PC-9 (cell line): ENCODE results near the gene MSI2. TPM values are rescaled to one million over a fixed set of nuclear protein-coding genes. Genes with fewer than 3 reads are reported as not detected.

Experiments
- BruUV-seq: library from RNA; stranded (reverse); fragments of 400-500 nt; replicated peaks from 2 replicates; lab custom pipeline; 2021; lab: Mats Ljungman, UMichigan
- CTCF ChIA-PET: fragments of 300-600 bp; sonication (Branson Sonifier 250); formaldehyde crosslinking; loops from one replicate; lab custom pipeline; 2022; ENCODE audit warnings: antibody characterized with exemption; lab: Charles Lee
- POLR2A ChIA-PET: fragments of 300-600 bp; sonication (Branson Sonifier 250); formaldehyde crosslinking; loops from one replicate; lab custom pipeline; 2022; ENCODE audit warnings: antibody characterized with exemption; ENCODE audit not compliant: unreplicated experiment; lab: Charles Lee
- DNase-seq, 2 experiments: peaks; one replicate each; pipeline versions ENCODE4 v3.0.0 to v3.0.0-alpha.2; 2015 to 2022; ENCODE audit warnings: mixed read lengths in 1 of 2
- H2AFZ ChIP-seq: fragments of 200-600 bp; sonication (generic); 2 replicates; pipeline ENCODE4 v1.8.1; 2017; ENCODE audit warnings: antibody characterized with exemption
- H3F3A ChIP-seq: fragments of 200-600 bp; sonication (generic); 2 replicates; pipeline ENCODE4 v1.8.1; 2017; ENCODE audit warnings: antibody characterized with exemption, mild to moderate bottlenecking, low read depth; ENCODE audit not compliant: insufficient read depth
- H3K27ac ChIP-seq: fragments of 200-600 bp; sonication (generic); 2 replicates; pipeline ENCODE4 v1.6.1; 2016; ENCODE audit warnings: mixed run types
- H3K27me3 ChIP-seq: fragments of 200-600 bp; sonication (generic); 2 replicates; pipeline ENCODE4 v1.6.1; 2016; ENCODE audit warnings: low read depth, mixed run types; ENCODE audit not compliant: insufficient read depth
- H3K36me3 ChIP-seq: fragments of 200-600 bp; sonication (generic); 2 replicates; pipeline ENCODE4 v1.6.1; 2016; ENCODE audit warnings: low read depth, mixed run types
- H3K4me1 ChIP-seq: fragments of 200-600 bp; sonication (generic); replicated peaks from 2 replicates; pipeline ENCODE4 v1.6.1; 2016; ENCODE audit warnings: mixed run types; ENCODE audit not compliant: insufficient read depth
- H3K4me2 ChIP-seq: fragments of 200-600 bp; sonication (generic); 2 replicates; pipeline ENCODE4 v1.6.1; 2017; ENCODE audit warnings: mixed run types
- H3K4me3 ChIP-seq: fragments of 200-600 bp; sonication (generic); 2 replicates; pipeline ENCODE4 v1.6.1; 2016; ENCODE audit warnings: mixed run types
- H3K79me2 ChIP-seq: fragments of 200-600 bp; sonication (generic); 2 replicates; pipeline ENCODE4 v1.6.1; 2017; ENCODE audit warnings: low read depth, mixed run types
- H3K9me2 ChIP-seq: fragments of 200-600 bp; sonication (generic); 2 replicates; pipeline ENCODE4 v1.8.1; 2017; ENCODE audit warnings: mild to moderate bottlenecking; ENCODE audit not compliant: insufficient read depth
- H3K9me3 ChIP-seq: fragments of 200-600 bp; sonication (generic); 2 replicates; pipeline ENCODE4 v1.8.1; 2016; ENCODE audit warnings: low read depth; ENCODE audit not compliant: insufficient read depth
- H4K20me1 ChIP-seq: fragments of 200-600 bp; sonication (generic); 2 replicates; pipeline ENCODE4 v1.8.1; 2017; ENCODE audit not compliant: insufficient read depth
- CTCF ChIP-seq: fragments of 200-600 bp; sonication (generic); conservative IDR thresholded peaks from 2 replicates; pipeline ENCODE4 v1.6.1; 2017; ENCODE audit warnings: mixed run types, antibody characterized with exemption, mild to moderate bottlenecking, moderate library complexity
- EZH2 ChIP-seq: fragments of 200-600 bp; sonication (generic); IDR thresholded peaks from 2 replicates; pipeline ENCODE4 v1.8.0; 2017; ENCODE audit warnings: antibody characterized with exemption, low read depth
- intact Hi-C: fragments of 100-400 bp; cut with micrococcal nuclease; formaldehyde crosslinking; loops from one replicate; pipeline ENCODE4 v1.10.0; 2022; ENCODE audit not compliant: unreplicated experiment
- total RNA-seq: library from RNA; stranded (reverse); gene quantifications from 2 replicates; pipeline ENCODE4 v1.2.3, GENCODE V29; 2021

MSI2 gene
- total RNA-seq, 1 experiment from 2014 or later, result 15.7 TPM

DNA sequence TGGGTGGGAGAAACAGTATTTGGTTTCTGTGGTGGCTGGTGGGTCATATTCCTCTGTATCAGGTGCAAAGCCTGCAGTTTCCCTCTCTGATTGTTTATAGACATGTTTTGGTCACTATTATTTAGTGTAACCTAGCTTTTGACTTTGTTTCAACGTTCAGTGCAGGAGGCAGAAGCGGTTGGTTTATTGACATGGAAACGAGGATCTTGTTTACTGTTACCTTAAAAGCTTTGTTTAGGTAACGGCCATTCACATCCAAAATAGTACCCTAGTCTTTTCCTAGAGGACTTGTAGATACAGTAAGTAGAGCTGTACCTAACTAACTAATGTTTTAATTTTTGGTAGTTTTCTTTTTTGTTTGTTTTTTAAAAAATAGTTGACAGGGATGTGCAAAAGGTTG is 3.5 kb downstream of the MSI2 start:
- CTCF ChIA-PET, result no interaction called here
- no TSS peak for BruUV-seq
- H3K4me3 ChIP-seq, result no peak overlapping the region

GRCh38 chr17:57260325-57261083 is 4.2 kb downstream of the MSI2 start:
- BruUV-seq, result no TSS peak
- POLR2A ChIA-PET, result no interaction called here

More for the DNA sequence above, 3.5 kb downstream of the MSI2 start:
- no peak overlapping the region for H3K27ac ChIP-seq
- H4K20me1 ChIP-seq, result no peaks in the 10 kb centered on the region
- no peak for TF ChIP-seq EZH2
- TF ChIP-seq CTCF, result no peak
- no peaks in the 10 kb centered on the region for H3K36me3 ChIP-seq
- no peaks in the 10 kb centered on the region for H3K9me3 ChIP-seq
- POLR2A ChIA-PET, result no interaction called here
- no peaks in the 10 kb centered on the region for H3K9me2 ChIP-seq
- no peak for DNase-seq
- H3K4me1 ChIP-seq, result peaks cover 3% of the 10 kb centered on the region; the same call in 1 of the 2 replicates
- no peak overlapping the region for H3K4me2 ChIP-seq
- no peaks in the 10 kb centered on the region for H3K79me2 ChIP-seq
- H2AFZ ChIP-seq, result no peak overlapping the region
- intact Hi-C loops, result no loop called here
- no peaks in the 10 kb centered on the region; the same call in 1 of the 2 replicates for H3F3A ChIP-seq
- peaks cover 43% of the 10 kb centered on the region for H3K27me3 ChIP-seq

GRCh38 chr17:57261084-57261461 is 4.8 kb downstream of the MSI2 start:
- Histone ChIP-seq H3K4me1 (peaks cover 3% of the 10 kb centered on the region; the same call in 1 of the 2 replicates), H3K9me3 (no peaks in the 10 kb centered on the region), H3K9me2 (no peaks in the 10 kb centered on the region), H3K79me2 (no peaks in the 10 kb centered on the region), H3F3A (no peaks in the 10 kb centered on the region), H2AFZ (no peak overlapping the region), H3K36me3 (no peaks in the 10 kb centered on the region), H3K27ac (no peak overlapping the region), H3K4me3 (no peak overlapping the region), H4K20me1 (no peaks in the 10 kb centered on the region), H3K4me2 (no peak overlapping the region), H3K27me3 (peaks cover 38% of the 10 kb centered on the region)
- DNase-seq, result no peak
- intact Hi-C loops, result no loop called here
- TF ChIP-seq CTCF (no peak), EZH2 (no peak)
- ChIA-PET CTCF (interaction anchor here (0.7 kb wide), 1 partner anchor 228 kb away, joined by 3 read pairs; no protein-coding TSS in a partner anchor), POLR2A (no interaction called here)
- BruUV-seq, result no TSS peak

More at GRCh38 chr17:57260325-57261083, 4.2 kb downstream of the MSI2 start:
- H4K20me1 ChIP-seq, result no peaks in the 10 kb centered on the region
- no peaks in the 10 kb centered on the region for H3F3A ChIP-seq
- H3K4me2 ChIP-seq, result no peak overlapping the region
- no peaks in the 10 kb centered on the region for H3K9me3 ChIP-seq
- CTCF ChIA-PET, result no interaction called here
- peaks cover 3% of the 10 kb centered on the region; the same call in 1 of the 2 replicates for H3K4me1 ChIP-seq
- H3K9me2 ChIP-seq, result no peaks in the 10 kb centered on the region
- H3K36me3 ChIP-seq, result no peaks in the 10 kb centered on the region
- H3K4me3 ChIP-seq, result no peak overlapping the region
- DNase-seq, result no peak
- H3K27me3 ChIP-seq, result peaks cover 42% of the 10 kb centered on the region
- no peak overlapping the region for H3K27ac ChIP-seq
- H2AFZ ChIP-seq, result no peak overlapping the region
- intact Hi-C loops, result no loop called here
- no peaks in the 10 kb centered on the region for H3K79me2 ChIP-seq
- TF ChIP-seq CTCF (no peak), EZH2 (no peak)
